ENCODE results near the gene EIF2B2. TPM values are rescaled to one million over a fixed set of nuclear protein-coding genes. Genes with fewer than 3 reads are reported as not detected.

EIF2B2 gene
- total and polyA plus RNA-seq, 9 donors: 45.2 to 59.8 (median 53.3) TPM

GRCh38 chr14:74959596-74960180 lies 43.0 kb upstream of the EIF2B2 start:
- Histone ChIP-seq H3K9me3 (replicated peaks; ENCODE audit: control insufficient read depth, low read depth, low read length) (no peaks in the 10 kb centered on the region), H3K27me3 (ENCODE audit: control insufficient read depth, insufficient read depth, low read length) (no peaks in the 10 kb centered on the region), H3K4me1 (ENCODE audit: control insufficient read depth, insufficient read depth, low read length) (peaks cover 56% of the 10 kb centered on the region), H3K36me3 (ENCODE audit: control insufficient read depth, insufficient read depth, low read length) (no peaks in the 10 kb centered on the region), H3K27ac (ENCODE audit: low read length) (no peak overlapping the region), H3K4me3 (ENCODE audit: low read length) (no peak overlapping the region)
- WGBS (ENCODE audit: insufficient coverage): 84% methylated on average over 4 of the region's 5 CpGs
- DNase-seq: no peak

- H3K36me3 ChIP-seq (ENCODE audit: control insufficient read depth, insufficient read depth, low read length): no peaks in the 10 kb centered on the region
- H3K27ac ChIP-seq (ENCODE audit: low read length): no peak overlapping the region
- H3K9me3 ChIP-seq (replicated peaks; ENCODE audit: control insufficient read depth, low read depth, low read length): no peaks in the 10 kb centered on the region
- 79% methylated on average over 3 of the region's 4 CpGs for WGBS (ENCODE audit: insufficient coverage)
- H3K4me3 ChIP-seq (ENCODE audit: low read length): no peak overlapping the region
- peaks cover 57% of the 10 kb centered on the region for H3K4me1 ChIP-seq (ENCODE audit: control insufficient read depth, insufficient read depth, low read length)
- DNase-seq: no peak
- H3K27me3 ChIP-seq (ENCODE audit: control insufficient read depth, insufficient read depth, low read length): no peaks in the 10 kb centered on the region
Observed at GRCh38 chr14:74960736-74961135, 42.0 kb upstream of the EIF2B2 start.

GRCh38 chr14:74961238-74961911 lies 41.3 kb upstream of the EIF2B2 start:
- no peak overlapping the region for H3K4me3 ChIP-seq (ENCODE audit: low read length)
- peaks cover 54% of the 10 kb centered on the region for H3K4me1 ChIP-seq (ENCODE audit: control insufficient read depth, insufficient read depth, low read length)
- H3K27ac ChIP-seq (ENCODE audit: low read length): no peak overlapping the region
- no peaks in the 10 kb centered on the region for H3K27me3 ChIP-seq (ENCODE audit: control insufficient read depth, insufficient read depth, low read length)
- no peaks in the 10 kb centered on the region for H3K36me3 ChIP-seq (ENCODE audit: control insufficient read depth, insufficient read depth, low read length)
- no peaks in the 10 kb centered on the region for H3K9me3 ChIP-seq (replicated peaks; ENCODE audit: control insufficient read depth, low read depth, low read length)
- 100% methylated on average over 2 of the region's 5 CpGs for WGBS (ENCODE audit: insufficient coverage)
- DNase-seq: no peak

- no peaks in the 10 kb centered on the region for H3K9me3 ChIP-seq (replicated peaks; ENCODE audit: control insufficient read depth, low read depth, low read length)
- H3K4me3 ChIP-seq (ENCODE audit: low read length): no peak overlapping the region
- peak; percentile 4 for DNase-seq
- 35% methylated on average over 6 of the region's 11 CpGs for WGBS (ENCODE audit: insufficient coverage)
- peaks cover 47% of the 10 kb centered on the region for H3K4me1 ChIP-seq (ENCODE audit: control insufficient read depth, insufficient read depth, low read length)
- H3K36me3 ChIP-seq (ENCODE audit: control insufficient read depth, insufficient read depth, low read length): no peaks in the 10 kb centered on the region
- no peaks in the 10 kb centered on the region for H3K27me3 ChIP-seq (ENCODE audit: control insufficient read depth, insufficient read depth, low read length)
- no peak overlapping the region for H3K27ac ChIP-seq (ENCODE audit: low read length)
Observed at GRCh38 chr14:74962046-74962445, 40.7 kb upstream of the EIF2B2 start.

GRCh38 chr14:74962493-74962892 lies 40.2 kb upstream of the EIF2B2 start:
- Histone ChIP-seq H3K36me3 (ENCODE audit: control insufficient read depth, insufficient read depth, low read length) (no peaks in the 10 kb centered on the region), H3K27me3 (ENCODE audit: control insufficient read depth, insufficient read depth, low read length) (no peaks in the 10 kb centered on the region), H3K27ac (ENCODE audit: low read length) (no peak overlapping the region), H3K4me1 (ENCODE audit: control insufficient read depth, insufficient read depth, low read length) (peaks cover 47% of the 10 kb centered on the region), H3K9me3 (replicated peaks; ENCODE audit: control insufficient read depth, low read depth, low read length) (no peaks in the 10 kb centered on the region), H3K4me3 (ENCODE audit: low read length) (no peak overlapping the region)
- peak; percentile 8 for DNase-seq
- WGBS (ENCODE audit: insufficient coverage): 79% methylated on average over 7 of the region's 8 CpGs

GRCh38 chr14:74963178-74963704 lies 39.5 kb upstream of the EIF2B2 start:
- Histone ChIP-seq H3K27me3 (ENCODE audit: control insufficient read depth, insufficient read depth, low read length) (no peaks in the 10 kb centered on the region), H3K27ac (ENCODE audit: low read length) (peak overlapping the region; percentile 24), H3K36me3 (ENCODE audit: control insufficient read depth, insufficient read depth, low read length) (no peaks in the 10 kb centered on the region), H3K4me3 (ENCODE audit: low read length) (no peak overlapping the region), H3K9me3 (replicated peaks; ENCODE audit: control insufficient read depth, low read depth, low read length) (no peaks in the 10 kb centered on the region), H3K4me1 (ENCODE audit: control insufficient read depth, insufficient read depth, low read length) (peaks cover 47% of the 10 kb centered on the region)
- 44% methylated on average over 9 of the region's 12 CpGs for WGBS (ENCODE audit: insufficient coverage)
- DNase-seq: no peak

GRCh38 chr14:74963705-74964271 lies 38.9 kb upstream of the EIF2B2 start:
- Histone ChIP-seq H3K27ac (ENCODE audit: low read length) (peak overlapping the region; percentile 16), H3K4me3 (ENCODE audit: low read length) (no peak overlapping the region), H3K36me3 (ENCODE audit: control insufficient read depth, insufficient read depth, low read length) (no peaks in the 10 kb centered on the region), H3K9me3 (replicated peaks; ENCODE audit: control insufficient read depth, low read depth, low read length) (no peaks in the 10 kb centered on the region), H3K27me3 (ENCODE audit: control insufficient read depth, insufficient read depth, low read length) (no peaks in the 10 kb centered on the region), H3K4me1 (ENCODE audit: control insufficient read depth, insufficient read depth, low read length) (peaks cover 47% of the 10 kb centered on the region)
- 19% methylated on average over 9 of the region's 9 CpGs for WGBS (ENCODE audit: insufficient coverage)
- peak; percentile 65 for DNase-seq

GRCh38 chr14:74964787-74965485 lies 37.8 kb upstream of the EIF2B2 start:
- Histone ChIP-seq H3K27me3 (ENCODE audit: control insufficient read depth, insufficient read depth, low read length) (no peaks in the 10 kb centered on the region), H3K36me3 (ENCODE audit: control insufficient read depth, insufficient read depth, low read length) (no peaks in the 10 kb centered on the region), H3K27ac (ENCODE audit: low read length) (no peak overlapping the region), H3K4me3 (ENCODE audit: low read length) (no peak overlapping the region), H3K9me3 (replicated peaks; ENCODE audit: control insufficient read depth, low read depth, low read length) (no peaks in the 10 kb centered on the region), H3K4me1 (ENCODE audit: control insufficient read depth, insufficient read depth, low read length) (peaks cover 47% of the 10 kb centered on the region)
- WGBS (ENCODE audit: insufficient coverage): 75% methylated on average over 1 of the region's 4 CpGs
- DNase-seq: no peak

- DNase-seq: peak; percentile 73
- H3K27ac ChIP-seq (ENCODE audit: low read length): peak overlapping the region; percentile 42
- H3K4me3 ChIP-seq (ENCODE audit: low read length): no peak overlapping the region
- no peaks in the 10 kb centered on the region for H3K27me3 ChIP-seq (ENCODE audit: control insufficient read depth, insufficient read depth, low read length)
- H3K4me1 ChIP-seq (ENCODE audit: control insufficient read depth, insufficient read depth, low read length): peaks cover 43% of the 10 kb centered on the region
- WGBS (ENCODE audit: insufficient coverage): 50% methylated on average over 1 of the region's 5 CpGs
- H3K9me3 ChIP-seq (replicated peaks; ENCODE audit: control insufficient read depth, low read depth, low read length): no peaks in the 10 kb centered on the region
- no peaks in the 10 kb centered on the region for H3K36me3 ChIP-seq (ENCODE audit: control insufficient read depth, insufficient read depth, low read length)
Observed at GRCh38 chr14:74965486-74966153, 37.1 kb upstream of the EIF2B2 start.

All from muscle of leg (tissue), 11 donors.